NOMO-1 treated with dmso at 0.1 percent for 144 hours (cell line): ENCODE data around the gene APBB2.
"Not testable (repeated sequence)": the region's sequence is repeated elsewhere in the genome, so short reads cannot be mapped to it uniquely, and the experiment has no call there.

Experiments used
- DNase-seq: peaks from one replicate; lab custom pipeline; 2025; ENCODE audit not compliant: unreplicated experiment; lab: John Stamatoyannopoulos, UW

APBB2 gene

GRCh38 chr4:40840255-40840984 is 373.9 kb downstream of the APBB2 start:
- DNase-seq: no peak

- DNase-seq: no peak
These were observed 375.6 kb downstream of the APBB2 start for GRCh38 chr4:40838742-40839141.

GRCh38 chr4:40837094-40837870 is 377.1 kb downstream of the APBB2 start:
- no peak for DNase-seq

- no peak for DNase-seq
These were observed 381.1 kb downstream of the APBB2 start for GRCh38 chr4:40833212-40833611.

- no peak for DNase-seq
These were observed 382.2 kb downstream of the APBB2 start for GRCh38 chr4:40832175-40832574.

GRCh38 chr4:40831146-40831907 is 383.0 kb downstream of the APBB2 start:
- no peak for DNase-seq

GRCh38 chr4:40829586-40829985 is 384.8 kb downstream of the APBB2 start:
- no peak for DNase-seq

- DNase-seq: no peak
These were observed 385.7 kb downstream of the APBB2 start for GRCh38 chr4:40828661-40829060.

- no peak for DNase-seq
These were observed 386.6 kb downstream of the APBB2 start for GRCh38 chr4:40827758-40828157.

GRCh38 chr4:40826821-40827220 is 387.5 kb downstream of the APBB2 start:
- no peak for DNase-seq

GRCh38 chr4:40825014-40825838 is 389.1 kb downstream of the APBB2 start:
- DNase-seq: no peak

GRCh38 chr4:40822420-40823166 is 391.7 kb downstream of the APBB2 start:
- DNase-seq: no peak

- DNase-seq: no peak
These were observed 394.2 kb downstream of the APBB2 start for GRCh38 chr4:40820101-40820500.

- not testable (repeated sequence) for DNase-seq
These were observed 397.2 kb downstream of the APBB2 start for GRCh38 chr4:40817157-40817556.

GRCh38 chr4:40812856-40813255 is 401.5 kb downstream of the APBB2 start:
- DNase-seq: no peak

- DNase-seq: no peak
These were observed 402.0 kb downstream of the APBB2 start for GRCh38 chr4:40812386-40812785.

- DNase-seq: peak; percentile 73
These were observed 402.4 kb downstream of the APBB2 start for GRCh38 chr4:40811956-40812355.

- DNase-seq: no peak
These were observed 405.4 kb downstream of the APBB2 start for GRCh38 chr4:40808926-40809457.

GRCh38 chr4:40804598-40804997 is 409.7 kb downstream of the APBB2 start:
- DNase-seq: no peak

GRCh38 chr4:40800064-40800463 is 414.3 kb downstream of the APBB2 start:
- no peak for DNase-seq
